SK-N-SH treated with all-trans-retinoic acid at 6 μM for 48 hours (cell line): ENCODE measurements around the gene PARVG.

Source experiments
- ATAC-seq: fragments of 200-7000 bp; cut with Tn5 transposase; 3 replicates; pipeline ENCODE4 v1.9.1; 2020; ENCODE audit warnings: mild to moderate bottlenecking, moderate library complexity
- ARNTL ChIP-seq: fragments of 450-650 bp; formaldehyde crosslinking; IDR thresholded peaks from 2 replicates; pipeline ENCODE4 v1.5.0; 2020; ENCODE audit warnings: low read depth, mild to moderate bottlenecking, moderate library complexity, borderline replicate concordance
- CREB5 ChIP-seq: fragments of 250-450 bp; sonication (Bioruptor Pico); IDR thresholded peaks from 2 replicates; pipeline ENCODE4 v1.5.1; 2020; ENCODE audit warnings: low read depth, mild to moderate bottlenecking, moderate library complexity
- CSRNP3 ChIP-seq: fragments of 250-450 bp; sonication (Bioruptor Pico); IDR thresholded peaks from 2 replicates; pipeline ENCODE4 v1.5.1; 2021; ENCODE audit warnings: mild to moderate bottlenecking, moderate library complexity
- ESRRG ChIP-seq: fragments of 250-450 bp; sonication (Bioruptor Pico); IDR thresholded peaks from 2 replicates; pipeline ENCODE4 v1.6.1; 2021; ENCODE audit warnings: mild to moderate bottlenecking
- GLIS3 ChIP-seq: fragments of 250-450 bp; sonication (Bioruptor Pico); IDR thresholded peaks from 2 replicates; pipeline ENCODE4 v1.5.0; 2020; ENCODE audit warnings: mild to moderate bottlenecking, moderate library complexity
- ISL1 ChIP-seq: fragments of 250-450 bp; sonication (Bioruptor Pico); IDR thresholded peaks from 2 replicates; pipeline ENCODE4 v2.1.2; 2022; ENCODE audit warnings: mild to moderate bottlenecking, moderate library complexity
- PATZ1 ChIP-seq: fragments of 250-450 bp; sonication (Bioruptor Pico); IDR thresholded peaks from 2 replicates; pipeline ENCODE4 v1.8.0; 2020; ENCODE audit warnings: mild to moderate bottlenecking, moderate library complexity, borderline replicate concordance
- POU6F1 ChIP-seq: fragments of 250-450 bp; sonication (Bioruptor Pico); IDR thresholded peaks from 2 replicates; pipeline ENCODE4 v1.8.0; 2021; ENCODE audit warnings: low read depth, mild to moderate bottlenecking, moderate library complexity, borderline replicate concordance
- PPARA ChIP-seq: fragments of 250-450 bp; sonication (Bioruptor Pico); IDR thresholded peaks from 2 replicates; pipeline ENCODE4 v1.5.0; 2020; ENCODE audit warnings: mild to moderate bottlenecking, borderline replicate concordance
- RARB ChIP-seq: fragments of 250-450 bp; sonication (Bioruptor Pico); IDR thresholded peaks from 2 replicates; pipeline ENCODE4 v1.8.0; 2021; ENCODE audit warnings: mild to moderate bottlenecking, moderate library complexity
- SNAI2 ChIP-seq: fragments of 250-450 bp; sonication (Bioruptor Pico); IDR thresholded peaks from 2 replicates; pipeline ENCODE4 v1.5.0; 2020; ENCODE audit warnings: mild to moderate bottlenecking, moderate library complexity
- TCF4 ChIP-seq: fragments of 250-450 bp; sonication (Bioruptor Pico); IDR thresholded peaks from 2 replicates; pipeline ENCODE4 v1.8.0; 2021; ENCODE audit warnings: mild to moderate bottlenecking, moderate library complexity, borderline replicate concordance
- TOX ChIP-seq: fragments of 250-450 bp; sonication (Bioruptor Pico); IDR thresholded peaks from 2 replicates; pipeline ENCODE4 v1.8.0; 2021; ENCODE audit warnings: mild to moderate bottlenecking, moderate library complexity, borderline replicate concordance
- TSHZ2 ChIP-seq: fragments of 250-450 bp; sonication (Bioruptor Pico); IDR thresholded peaks from 2 replicates; pipeline ENCODE4 v1.5.0; 2020; ENCODE audit warnings: mild to moderate bottlenecking, moderate library complexity
- ZC3H10 ChIP-seq: fragments of 250-450 bp; sonication (Bioruptor Pico); IDR thresholded peaks from 2 replicates; pipeline ENCODE4 v1.5.1; 2021; ENCODE audit warnings: mild to moderate bottlenecking, moderate library complexity
- ZFP3 ChIP-seq: fragments of 250-450 bp; sonication (Bioruptor Pico); IDR thresholded peaks from 2 replicates; pipeline ENCODE4 v1.5.0; 2020; ENCODE audit warnings: mild to moderate bottlenecking, moderate library complexity

Gene PARVG

GRCh38 chr22:44170470-44170869 lies 10.3 kb upstream of the PARVG start:
- ATAC-seq = no peak

GRCh38 chr22:44171561-44171960 lies 9.2 kb upstream of the PARVG start:
- no peak for ATAC-seq
- TF ChIP-seq ESRRG (CRISPR knock-in tag) = no peak
- TF ChIP-seq PPARA (CRISPR knock-in tag) = no peak
- TF ChIP-seq CREB5 = no peak
- no peak for TF ChIP-seq TOX (CRISPR knock-in tag)
- TF ChIP-seq SNAI2 (CRISPR knock-in tag) = no peak

More at GRCh38 chr22:44170470-44170869, 10.3 kb upstream of the PARVG start:
- TF ChIP-seq CREB5 = no peak
- TF ChIP-seq GLIS3 = no peak
- no peak for TF ChIP-seq CSRNP3 (CRISPR knock-in tag)
- no peak for TF ChIP-seq ARNTL
- TF ChIP-seq PATZ1 (CRISPR knock-in tag) = no peak
- TF ChIP-seq PPARA (CRISPR knock-in tag) = no peak
- no peak for TF ChIP-seq TCF4
- no peak for TF ChIP-seq POU6F1 (CRISPR knock-in tag)
- TF ChIP-seq ZC3H10 = no peak
- no peak for TF ChIP-seq TSHZ2 (CRISPR knock-in tag)
- no peak for TF ChIP-seq RARB (CRISPR knock-in tag)
- TF ChIP-seq TOX (CRISPR knock-in tag) = no peak

- ATAC-seq = no peak
Measured at GRCh38 chr22:44172370-44173108, 8.2 kb upstream of the PARVG start.

More at GRCh38 chr22:44172370-44173108, 8.2 kb upstream of the PARVG start:
- no peak for TF ChIP-seq ZC3H10
- no peak for TF ChIP-seq ZFP3 (CRISPR knock-in tag)
- TF ChIP-seq PPARA (CRISPR knock-in tag) = no peak
- TF ChIP-seq TCF4 = no peak
- TF ChIP-seq ISL1 (CRISPR knock-in tag) = no peak
- no peak for TF ChIP-seq SNAI2 (CRISPR knock-in tag)
- TF ChIP-seq CSRNP3 (CRISPR knock-in tag) = no peak
- no peak for TF ChIP-seq TSHZ2 (CRISPR knock-in tag)
- TF ChIP-seq PATZ1 (CRISPR knock-in tag) = no peak
